NCI-H226 (cell line): ENCODE results near the gene PRTG.
A peak's percentile ranks its signal among the peaks of the same experiment; 100 is the strongest.
"Not testable (repeated sequence)": the region's sequence is repeated elsewhere in the genome, so short reads cannot be mapped to it uniquely, and the experiment has no call there.

ENCODE experiments used
- DNase-seq: peaks from one replicate; pipeline ENCODE4 v3.0.0-alpha.2; 2015

The PRTG gene

DNA sequence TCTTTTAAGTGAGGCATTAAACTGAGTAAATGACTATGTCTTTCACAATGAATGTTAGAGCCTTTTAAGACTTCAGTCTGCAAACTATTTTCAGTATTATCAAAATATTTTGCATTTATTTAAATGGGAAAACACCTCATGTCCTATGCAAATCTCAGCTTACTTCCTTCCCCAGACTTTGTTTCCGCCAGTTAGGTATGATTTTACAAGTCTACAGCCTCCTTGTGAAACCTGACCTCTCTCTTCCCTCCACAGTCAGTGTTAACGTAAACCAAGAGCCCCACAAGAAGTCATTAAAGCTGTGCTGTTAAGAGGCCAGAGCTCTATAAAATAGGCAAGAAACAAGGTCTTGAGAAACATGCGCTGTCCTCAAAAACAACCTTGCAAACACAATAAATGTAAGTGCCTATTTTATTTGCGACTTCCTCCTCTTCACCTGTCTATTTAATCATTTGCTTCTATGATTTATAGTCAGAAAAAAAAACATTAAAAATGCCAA is 48.3 kb downstream of the PRTG start:
- DNase-seq = no peak

DNA sequence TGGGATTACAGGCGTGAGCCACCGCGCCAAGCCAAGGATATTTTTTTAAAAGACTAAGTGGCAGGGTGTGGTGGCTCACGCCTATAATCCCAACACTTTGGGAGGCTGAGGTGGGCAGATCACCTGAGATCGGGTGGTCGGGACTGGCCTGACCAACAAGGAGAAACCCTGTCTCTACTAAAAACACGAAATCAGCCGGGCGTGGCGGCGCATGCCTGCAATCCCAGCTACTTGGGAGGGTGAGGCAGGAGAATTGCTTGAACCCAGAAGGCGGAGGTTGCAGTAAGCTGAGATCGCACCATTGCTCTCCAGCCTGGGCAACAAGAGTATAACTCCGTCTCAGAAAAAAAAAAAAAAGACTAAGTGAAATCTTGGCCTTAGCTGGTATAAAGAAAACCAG is 49.8 kb downstream of the PRTG start:
- DNase-seq = not testable (repeated sequence)

DNA sequence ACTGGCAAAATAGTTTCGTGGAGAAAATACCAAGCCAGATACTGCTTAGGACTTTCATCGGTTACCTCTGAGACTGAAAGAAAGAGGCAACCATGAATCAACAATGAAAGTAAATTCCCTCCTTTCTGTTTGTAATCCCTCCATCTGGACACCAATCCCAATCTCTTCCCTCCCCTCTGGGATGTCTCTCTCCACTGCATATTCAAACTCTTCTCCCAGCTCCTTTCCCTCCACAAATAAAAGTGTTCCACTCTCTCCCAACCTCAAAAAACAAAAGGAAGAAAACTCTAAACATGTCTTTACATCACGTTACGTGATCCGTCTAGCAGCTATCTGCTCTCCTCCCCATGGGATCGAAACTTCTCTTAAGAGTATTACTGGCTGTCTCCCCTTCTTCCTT is 55.2 kb downstream of the PRTG start:
- no peak for DNase-seq

DNA sequence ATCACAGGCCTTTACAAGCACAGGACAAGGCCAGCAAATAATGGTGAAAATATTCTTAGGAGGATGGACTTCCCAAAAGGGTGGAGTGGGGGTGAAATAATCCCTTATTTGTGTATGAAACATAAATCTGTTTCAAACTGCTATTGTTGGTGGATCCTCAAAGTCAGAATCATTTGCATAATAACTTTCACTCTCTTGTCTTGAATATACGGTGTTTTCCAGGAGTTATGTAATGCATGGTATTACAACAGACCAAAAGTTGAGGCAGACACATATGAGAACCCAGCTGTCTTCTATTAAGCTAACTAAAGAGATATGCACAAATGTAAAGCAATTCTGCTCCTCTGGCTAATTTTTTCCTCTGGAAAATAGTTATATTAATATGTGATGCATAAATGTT is 57.7 kb downstream of the PRTG start:
- DNase-seq = no peak

DNA sequence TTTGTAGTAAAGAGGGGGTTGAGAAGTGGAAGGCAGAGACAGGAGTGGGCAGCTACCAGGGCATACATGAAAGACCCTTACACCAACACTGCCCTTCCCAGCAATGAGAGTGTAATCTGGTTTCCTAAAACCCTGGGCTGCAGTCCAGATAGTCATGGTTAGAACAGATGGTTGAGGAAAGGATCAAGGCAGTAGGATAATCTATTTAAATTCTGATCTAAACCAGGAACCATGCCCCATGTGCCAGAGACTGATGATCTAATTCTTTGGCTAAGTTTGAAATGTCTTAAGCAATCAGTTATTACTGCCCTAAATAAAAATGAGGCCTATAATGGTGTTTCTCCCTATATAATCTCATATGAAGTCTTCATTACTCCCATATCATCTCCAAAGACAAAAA is 59.6 kb downstream of the PRTG start:
- DNase-seq = peak; percentile 35

DNA sequence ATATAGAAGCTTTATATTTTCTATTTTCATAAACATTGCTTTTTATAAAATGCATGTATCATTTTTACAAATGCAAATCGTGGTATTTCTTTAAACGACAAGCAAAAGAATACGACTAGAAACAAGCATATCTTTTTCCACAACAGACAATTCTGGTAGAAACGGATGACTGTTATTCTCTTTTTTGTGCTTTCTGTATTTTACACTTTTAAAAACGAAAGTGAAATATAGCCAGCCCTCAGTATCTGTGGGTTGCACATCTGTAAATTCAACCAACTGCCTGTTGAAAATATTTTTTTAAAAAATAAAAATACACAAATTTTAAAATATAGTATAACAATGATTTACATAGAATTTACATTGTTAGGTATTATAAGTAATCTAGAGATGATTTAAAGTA is 61.3 kb downstream of the PRTG start:
- DNase-seq = no peak

DNA sequence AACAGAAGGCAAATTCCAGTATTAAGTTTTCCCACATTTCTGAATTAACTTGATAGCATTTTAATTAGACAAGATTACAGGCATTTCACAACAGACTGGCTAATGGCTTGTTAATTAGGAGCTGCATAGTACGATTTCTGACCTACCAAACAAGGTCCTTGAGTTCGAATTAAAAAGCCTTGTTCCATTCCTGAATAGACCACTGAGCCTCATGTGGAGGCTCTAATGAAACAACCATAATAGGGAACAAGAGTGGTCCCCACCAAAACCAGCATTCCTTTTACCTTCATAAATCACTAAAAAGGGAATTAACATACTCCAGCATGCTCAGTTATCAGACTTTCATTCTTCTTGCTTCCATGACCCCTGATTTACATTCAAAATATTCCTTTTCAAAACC is 66.4 kb downstream of the PRTG start:
- DNase-seq = no peak

DNA sequence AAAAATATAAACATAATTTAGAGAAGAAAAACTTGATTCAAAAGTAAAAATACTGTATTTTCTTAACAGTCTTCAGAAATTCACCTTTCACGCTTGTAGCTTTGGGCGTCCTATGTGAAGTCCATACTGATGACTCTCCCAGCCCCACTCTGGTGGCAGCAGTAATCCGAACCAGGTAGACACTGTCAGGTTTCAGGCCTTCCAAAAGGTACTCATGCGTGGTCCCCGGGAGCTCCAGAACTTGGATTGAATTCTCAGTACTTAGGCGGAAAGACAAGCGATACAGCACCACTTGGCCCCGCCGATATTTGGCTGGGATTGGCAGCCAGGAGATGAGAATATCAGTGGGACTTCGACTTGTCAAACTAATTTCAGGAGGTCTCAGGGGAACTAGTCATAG is 69.7 kb downstream of the PRTG start:
- no peak for DNase-seq

DNA sequence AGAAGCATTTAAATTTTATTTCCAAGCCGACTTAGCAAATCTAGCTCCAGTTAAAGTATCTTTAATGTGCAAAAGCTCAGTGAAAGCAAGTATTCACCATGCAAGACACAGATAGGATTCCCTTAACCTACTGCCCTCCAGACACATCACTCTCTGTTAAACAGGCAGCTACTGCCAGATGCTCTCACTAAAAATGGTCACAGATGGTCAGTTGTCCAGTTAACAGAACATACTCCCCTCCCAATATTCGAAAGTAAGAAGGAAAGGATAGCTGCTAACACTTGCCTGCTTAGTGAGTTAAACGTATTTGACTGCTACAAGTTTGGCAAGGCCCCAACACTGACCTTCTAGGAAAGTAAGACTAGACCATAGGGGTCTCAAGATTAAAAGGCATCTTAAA is 73.7 kb downstream of the PRTG start:
- DNase-seq = no peak

DNA sequence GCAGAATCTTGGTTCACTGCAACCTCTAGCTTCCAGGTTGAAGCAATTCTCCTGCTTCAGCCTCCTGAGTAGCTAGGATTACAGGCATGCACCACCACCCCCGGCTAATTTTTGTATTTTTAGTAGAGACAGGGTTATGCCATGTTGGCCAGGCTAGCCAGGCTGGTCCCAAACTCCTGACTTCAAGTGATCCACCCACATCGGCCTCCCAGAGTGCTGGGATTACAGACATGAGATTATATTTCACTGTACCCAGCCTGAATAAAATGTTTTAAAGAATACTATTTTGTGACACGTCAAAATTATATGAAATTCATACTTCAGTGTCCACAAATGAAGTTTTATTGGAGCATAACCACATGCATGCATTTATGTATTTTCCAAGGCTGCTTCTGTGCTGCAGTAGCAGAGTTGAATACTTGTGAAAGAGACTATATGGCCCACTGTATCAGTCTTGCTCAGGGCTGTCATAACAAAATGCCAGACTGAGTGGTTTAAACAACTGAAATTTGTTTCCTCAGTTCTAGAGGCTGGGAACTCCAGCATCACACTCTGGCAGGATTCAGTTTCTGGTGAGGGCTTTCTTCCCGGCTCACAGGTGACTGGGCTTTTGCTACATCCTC is 77.2 kb downstream of the PRTG start:
- DNase-seq = no peak

DNA sequence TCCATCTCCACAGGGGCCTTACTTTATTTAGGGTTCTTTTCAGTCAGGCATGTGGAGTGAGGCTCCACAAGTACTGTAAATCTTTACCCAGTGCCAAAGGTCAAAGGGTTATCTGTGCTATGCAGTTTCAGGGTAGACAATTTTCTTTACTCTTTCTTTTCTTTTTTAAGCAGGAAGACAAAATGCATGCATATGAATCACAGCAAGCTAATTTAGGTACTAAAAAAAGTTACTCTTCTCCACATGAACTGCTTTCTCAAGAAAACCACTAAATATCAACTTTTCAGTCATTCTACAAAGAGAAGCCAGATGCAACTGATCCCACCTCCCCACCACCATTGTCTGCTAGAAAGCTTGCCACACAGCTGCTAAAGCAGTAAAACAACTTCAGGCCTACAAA is 81.5 kb downstream of the PRTG start:
- DNase-seq = peak; percentile 25

DNA sequence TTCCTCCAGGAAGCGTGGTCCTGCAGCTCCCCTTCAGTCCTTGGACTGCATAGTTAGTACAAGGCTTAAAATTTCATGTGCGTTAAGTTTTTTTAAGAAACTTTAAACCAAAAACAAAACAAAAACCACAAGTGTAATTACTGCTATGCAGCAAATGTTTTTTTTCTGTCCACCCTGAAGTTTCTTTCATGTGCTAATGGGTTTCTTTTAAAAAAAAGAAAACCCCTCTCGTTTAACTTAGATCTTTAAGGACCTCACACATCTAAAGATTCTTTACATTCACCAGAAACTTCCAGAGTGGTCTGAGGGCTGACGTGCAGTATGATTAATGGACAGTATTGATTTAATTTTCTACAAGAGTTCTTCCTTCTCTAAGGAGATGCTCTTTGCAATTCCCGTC is 82.8 kb downstream of the PRTG start:
- DNase-seq = no peak

DNA sequence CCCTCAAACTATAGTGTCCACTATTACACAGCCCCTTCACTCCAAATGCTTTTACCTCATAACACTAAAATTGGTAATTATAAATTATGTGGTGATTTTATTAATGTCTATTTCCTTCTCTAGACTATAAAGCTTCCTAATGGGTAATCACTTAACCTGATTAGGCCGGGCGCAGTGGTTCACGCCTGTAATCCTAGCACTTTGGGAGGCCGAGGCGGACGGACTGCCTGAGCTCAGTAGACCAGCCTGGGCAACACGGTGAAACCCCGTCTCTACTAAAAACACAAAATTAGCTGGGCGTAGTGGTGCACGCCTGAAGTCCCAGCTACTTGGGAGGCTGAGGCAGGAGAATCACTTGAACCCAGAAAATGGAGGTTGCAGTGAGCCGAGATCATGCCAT is 83.5 kb downstream of the PRTG start:
- DNase-seq = no peak

DNA sequence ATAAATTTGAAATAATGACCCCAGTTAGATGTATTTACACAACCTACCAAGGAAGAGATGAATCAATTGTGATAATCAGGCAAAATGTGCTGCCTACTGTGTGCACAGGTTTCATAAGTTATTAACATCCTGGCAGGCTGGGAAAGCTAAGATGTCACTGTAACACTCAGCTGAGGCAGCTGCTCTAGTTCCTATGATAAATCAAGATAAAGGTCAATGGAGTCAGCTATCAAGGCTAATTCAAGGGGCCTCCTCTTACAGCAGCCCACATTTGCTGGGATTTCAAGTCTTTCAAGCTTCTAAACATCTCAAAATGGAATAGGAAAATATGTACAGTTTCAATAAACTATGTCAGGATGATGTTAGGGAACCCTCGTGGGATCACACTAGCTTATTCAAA is 84.1 kb downstream of the PRTG start:
- no peak for DNase-seq

DNA sequence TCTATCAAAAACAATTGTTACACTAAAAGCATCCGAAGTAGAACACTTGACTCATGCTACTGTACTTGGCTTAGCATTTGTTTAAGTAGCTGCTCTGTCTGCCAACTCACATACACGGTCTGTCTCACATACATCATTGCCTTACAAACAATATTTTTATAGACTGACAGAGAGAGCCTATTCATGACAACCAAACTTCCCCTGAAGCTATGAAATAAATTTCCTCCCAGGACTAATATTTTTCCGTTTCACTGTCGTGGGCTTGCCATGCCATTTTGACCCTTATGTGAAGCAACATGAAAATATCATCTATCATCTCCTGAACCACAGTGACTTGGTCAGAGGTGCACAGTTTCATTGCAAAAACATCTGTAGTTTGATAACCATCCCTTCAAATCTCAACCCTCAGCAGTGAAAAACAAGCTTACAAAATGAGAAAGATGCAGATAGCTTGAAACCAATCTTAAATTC is 88.4 kb downstream of the PRTG start:
- DNase-seq = peak; percentile 45

DNA sequence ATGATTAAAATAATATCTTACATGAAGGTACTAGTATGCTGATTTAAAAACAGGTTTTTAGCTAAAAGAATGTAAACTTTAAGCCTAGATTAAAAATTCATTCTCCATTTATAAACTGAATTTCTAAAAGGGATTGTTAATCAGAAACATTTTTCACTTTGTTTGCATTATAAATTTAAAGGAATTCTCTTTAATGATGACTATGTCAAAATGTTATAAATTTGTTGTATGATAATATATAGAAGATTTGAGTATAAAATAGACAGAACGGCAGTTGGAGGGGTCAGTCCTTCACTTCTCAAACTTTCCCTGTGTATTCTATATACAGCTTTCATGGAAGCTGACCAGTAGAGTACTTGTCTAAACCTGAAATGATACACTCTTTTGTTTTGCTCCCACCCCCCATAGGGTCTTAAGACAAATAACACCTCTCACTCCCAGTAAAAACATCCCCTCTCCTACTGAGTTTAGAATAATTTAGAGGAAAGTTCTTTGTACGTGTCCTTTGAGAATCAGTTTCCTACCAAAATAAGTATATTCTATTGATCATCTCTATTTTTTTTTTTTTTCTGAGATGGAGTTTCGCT is 90.0 kb downstream of the PRTG start:
- no peak for DNase-seq

DNA sequence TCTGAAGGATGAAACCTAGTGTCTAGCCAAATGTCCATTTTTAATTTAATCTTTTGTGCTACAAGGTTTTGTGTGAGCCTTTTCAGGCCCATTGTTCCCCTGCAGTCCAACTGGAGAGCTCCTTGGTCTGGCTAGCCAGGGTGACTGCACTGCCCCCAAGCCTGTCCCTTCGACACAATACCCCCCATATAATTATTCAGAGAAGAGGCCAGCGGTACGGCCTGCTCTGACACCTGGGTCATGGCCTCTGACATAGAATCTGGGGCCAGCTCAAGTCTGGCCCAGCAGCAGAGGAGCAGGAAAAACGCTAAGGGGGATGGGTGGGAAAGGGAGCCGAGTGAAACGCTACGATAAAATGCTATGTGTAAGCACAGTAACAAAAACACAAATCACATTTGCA is 90.6 kb downstream of the PRTG start:
- DNase-seq = no peak

DNA sequence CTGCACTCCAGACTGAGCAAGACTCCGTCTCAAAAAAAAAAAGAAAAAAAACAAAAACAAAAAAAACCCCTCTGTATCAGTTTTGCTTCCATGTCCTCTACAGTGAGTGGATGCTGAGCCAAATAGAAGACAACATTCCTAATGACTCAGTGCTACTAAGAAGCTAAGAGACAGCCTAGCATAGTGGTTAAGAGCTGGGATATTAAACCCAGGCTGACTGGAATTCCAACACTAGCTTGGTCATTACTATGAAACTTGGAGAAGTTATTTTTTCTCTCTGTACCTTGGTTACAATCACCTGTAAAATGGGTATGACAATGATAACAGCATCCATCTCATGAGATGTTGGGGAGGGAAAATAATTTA is 93.9 kb downstream of the PRTG start:
- DNase-seq = peak; percentile 72

DNA sequence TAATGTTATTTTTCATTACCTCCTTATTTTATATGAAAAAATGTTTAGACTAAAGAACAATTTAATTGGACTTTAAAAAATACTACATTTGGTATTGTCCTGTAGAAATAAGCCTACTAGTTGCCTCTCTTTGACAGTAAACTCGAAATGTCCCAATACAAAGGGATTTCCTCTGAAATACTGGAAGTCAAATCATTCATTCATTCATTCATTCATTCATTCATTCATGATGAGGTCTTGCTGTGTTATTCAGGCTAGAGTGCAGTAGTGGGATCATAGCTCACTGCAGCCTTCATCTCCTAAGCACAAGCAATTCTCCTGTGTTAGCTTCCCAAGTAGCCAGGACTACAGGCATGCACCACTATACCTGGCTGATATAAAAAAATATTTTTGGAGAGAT is 104.2 kb downstream of the PRTG start:
- no peak for DNase-seq

DNA sequence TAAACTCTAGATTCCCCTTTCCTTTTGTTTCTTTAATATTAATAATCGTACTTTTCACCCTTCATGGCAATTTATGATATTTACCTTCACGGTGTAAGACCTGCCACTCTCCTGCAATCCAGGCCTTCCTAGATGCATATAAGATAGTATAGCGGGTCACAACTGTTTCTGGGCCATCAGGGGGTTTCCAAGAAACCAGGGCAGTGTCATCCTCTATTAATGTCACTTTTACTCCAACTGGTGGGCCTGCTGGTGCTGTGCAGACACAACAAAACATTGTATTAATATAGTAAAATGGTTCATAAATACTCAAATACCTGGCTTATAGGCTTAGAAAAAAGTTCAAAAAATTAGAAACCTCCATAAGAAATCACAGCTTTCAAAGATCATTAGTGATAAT is 105.9 kb downstream of the PRTG start:
- DNase-seq = no peak

DNA sequence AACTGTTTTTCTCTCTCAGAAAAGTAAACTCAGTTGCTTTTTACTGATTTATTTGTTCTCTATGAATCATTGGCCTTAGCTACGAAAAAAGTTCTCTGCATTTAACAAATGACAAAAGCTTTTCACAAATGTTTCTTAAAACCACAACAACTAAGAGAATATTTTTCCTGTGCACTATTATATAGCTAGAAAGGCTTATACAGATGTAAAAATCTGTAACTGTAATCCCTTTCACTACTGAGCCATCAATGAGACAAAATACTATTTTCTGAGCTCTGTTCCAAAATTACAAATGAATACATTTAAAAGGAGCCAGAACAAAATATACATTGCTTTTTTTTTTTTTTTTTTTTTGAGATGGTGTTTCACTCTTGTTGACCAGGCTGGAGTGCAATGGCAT is 109.2 kb downstream of the PRTG start:
- no peak for DNase-seq

DNA sequence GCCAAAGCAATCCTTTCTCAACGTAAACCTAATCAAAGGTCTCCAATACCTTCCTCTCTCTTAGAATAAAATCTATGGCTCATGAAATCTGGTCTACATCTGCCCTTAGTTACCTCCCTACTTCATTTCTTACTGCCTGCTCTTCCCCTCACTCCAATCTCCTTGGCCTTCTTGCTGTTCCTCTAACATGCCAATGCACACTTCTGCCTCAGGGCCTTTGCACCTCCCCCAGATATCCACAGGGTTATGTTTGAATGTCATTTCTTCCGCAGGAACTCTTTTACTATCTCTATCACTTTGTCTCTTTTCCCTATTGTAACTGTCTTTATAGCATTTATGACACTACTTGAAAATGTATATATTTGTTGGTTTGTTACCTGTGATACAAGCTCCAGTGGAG is 110.5 kb downstream of the PRTG start:
- no peak for DNase-seq

DNA sequence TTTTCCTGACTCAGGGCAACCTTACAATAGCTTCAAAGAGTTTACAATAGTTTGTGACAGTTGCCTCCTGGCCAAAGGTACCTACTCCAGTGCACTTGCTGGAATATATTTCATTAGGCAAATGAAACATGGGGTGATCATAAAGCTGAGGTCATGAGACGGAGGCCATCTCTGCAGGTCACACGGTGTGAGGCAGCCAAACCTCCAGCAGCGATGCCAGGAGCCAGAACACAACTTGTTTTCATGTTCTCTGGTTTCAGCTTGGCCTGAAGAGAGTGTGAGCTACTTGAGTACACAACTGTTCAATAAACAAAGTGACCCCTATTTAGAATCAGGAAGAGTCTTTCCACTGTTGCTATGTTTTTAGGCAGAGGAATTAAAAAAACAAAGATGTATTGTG is 112.1 kb downstream of the PRTG start:
- no peak for DNase-seq

DNA sequence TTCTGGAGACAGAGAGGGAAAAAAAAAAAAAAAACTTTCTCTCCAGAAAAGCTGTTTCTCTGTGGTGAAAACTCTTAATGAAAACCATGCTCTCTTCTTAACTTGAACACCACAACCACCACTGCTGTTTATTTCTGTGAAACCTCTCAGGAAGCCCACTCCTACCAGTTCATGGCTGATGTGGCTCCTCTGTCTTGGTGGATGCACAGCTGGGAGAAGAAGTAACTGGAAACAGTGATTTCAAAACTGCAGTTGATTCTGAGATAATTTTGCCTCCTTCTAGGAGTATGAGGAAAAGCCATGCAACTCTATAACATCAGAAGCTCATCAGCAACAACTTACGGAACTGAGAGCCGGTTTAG is 114.6 kb downstream of the PRTG start:
- no peak for DNase-seq

DNA sequence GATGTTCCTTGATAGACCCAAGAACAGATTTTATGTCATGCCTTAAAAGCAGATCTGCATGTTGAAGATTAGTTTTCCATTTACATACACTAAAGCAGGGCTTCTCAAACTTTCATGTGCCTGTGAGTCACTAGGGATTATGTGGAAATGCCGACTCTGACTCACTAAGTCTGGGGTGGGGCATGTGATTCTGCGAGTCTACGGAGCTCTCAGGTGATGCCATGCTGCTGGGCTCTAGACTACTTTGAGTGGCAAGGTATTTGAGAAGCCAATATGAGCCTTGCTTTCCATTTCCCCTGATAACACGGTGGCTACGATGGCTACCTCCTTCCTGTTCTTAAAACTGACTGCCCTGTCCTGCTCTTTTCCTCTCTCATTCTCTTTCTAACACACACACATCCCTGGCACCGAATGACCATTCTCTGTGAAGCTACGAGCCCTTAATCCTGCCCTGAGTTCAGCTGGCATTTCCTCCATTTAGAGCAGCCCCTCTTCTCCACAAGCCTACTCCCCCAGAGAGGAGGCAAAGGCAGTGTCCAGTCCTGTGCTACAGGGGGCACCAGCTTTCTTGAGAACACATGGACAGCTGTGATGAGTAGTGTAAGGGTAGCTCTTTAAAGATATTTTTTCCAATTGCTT is 115.1 kb downstream of the PRTG start:
- peak; percentile 98 for DNase-seq
